Measurements from ENCODE around the gene FADS3.

The FADS3 gene

DNA sequence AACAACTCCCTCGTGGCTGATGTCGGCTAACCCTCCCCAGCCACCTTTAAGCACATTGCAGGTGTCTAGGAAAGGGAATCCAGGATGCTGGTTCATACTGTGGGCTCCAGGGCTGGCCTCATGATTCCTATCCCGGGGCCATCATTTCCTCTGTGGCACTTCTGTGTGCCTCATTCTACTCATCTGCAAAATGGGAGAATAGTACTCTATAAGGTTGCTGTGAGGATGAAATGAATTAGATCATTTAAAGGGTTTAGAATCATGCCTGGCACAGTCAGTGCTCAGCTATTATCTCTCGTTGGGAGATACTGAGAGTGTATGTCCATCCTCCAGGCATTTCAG lies 4.3 kb upstream of the FADS3 start:
- no peak overlapping the region for H3K27ac ChIP-seq
- no peak for TF ChIP-seq ZFX (IDR thresholded peaks at IDR 0.05)
- TF ChIP-seq, protein P1, sequence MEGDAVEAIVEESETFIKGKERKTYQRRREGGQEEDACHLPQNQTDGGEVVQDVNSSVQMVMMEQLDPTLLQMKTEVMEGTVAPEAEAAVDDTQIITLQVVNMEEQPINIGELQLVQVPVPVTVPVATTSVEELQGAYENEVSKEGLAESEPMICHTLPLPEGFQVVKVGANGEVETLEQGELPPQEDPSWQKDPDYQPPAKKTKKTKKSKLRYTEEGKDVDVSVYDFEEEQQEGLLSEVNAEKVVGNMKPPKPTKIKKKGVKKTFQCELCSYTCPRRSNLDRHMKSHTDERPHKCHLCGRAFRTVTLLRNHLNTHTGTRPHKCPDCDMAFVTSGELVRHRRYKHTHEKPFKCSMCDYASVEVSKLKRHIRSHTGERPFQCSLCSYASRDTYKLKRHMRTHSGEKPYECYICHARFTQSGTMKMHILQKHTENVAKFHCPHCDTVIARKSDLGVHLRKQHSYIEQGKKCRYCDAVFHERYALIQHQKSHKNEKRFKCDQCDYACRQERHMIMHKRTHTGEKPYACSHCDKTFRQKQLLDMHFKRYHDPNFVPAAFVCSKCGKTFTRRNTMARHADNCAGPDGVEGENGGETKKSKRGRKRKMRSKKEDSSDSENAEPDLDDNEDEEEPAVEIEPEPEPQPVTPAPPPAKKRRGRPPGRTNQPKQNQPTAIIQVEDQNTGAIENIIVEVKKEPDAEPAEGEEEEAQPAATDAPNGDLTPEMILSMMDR (conservative IDR thresholded peaks at IDR 0.05), result no peak

DNA sequence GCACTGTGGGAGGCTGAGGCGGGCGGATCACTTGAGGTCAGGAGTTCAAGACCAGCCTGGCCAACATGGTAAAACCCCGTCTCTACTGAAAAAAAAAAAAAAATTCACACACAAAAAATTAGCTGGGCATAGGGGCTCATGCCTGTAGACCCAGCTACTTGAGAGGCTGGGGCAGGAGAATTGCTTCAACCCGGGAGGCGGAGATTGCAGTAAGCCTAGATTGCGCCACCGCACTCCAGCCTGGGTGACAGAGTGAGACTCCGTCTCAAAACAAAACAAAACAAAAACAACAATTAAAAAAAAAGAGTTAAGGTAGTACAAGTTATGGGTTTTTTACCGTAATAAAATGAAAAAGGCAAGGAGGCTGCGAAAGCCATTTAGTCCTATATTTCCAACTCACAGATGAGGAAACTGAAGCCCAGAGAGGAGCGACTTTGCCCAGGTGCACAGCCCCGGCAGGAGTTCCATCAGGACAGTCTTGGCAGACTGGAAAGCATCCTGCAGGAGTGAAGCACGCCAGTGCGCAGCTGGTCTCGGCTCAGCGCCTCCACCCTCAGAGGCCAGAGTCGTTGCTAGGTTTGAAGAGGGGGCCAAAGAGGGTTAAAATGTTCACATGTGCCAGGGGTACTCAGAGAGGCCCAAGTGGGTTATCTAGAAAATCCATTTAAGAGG lies 3.8 kb upstream of the FADS3 start:
- TF ChIP-seq, protein P1 (conservative IDR thresholded peaks at IDR 0.05), result no peak
- no peak for TF ChIP-seq ZFX (IDR thresholded peaks at IDR 0.05)

DNA sequence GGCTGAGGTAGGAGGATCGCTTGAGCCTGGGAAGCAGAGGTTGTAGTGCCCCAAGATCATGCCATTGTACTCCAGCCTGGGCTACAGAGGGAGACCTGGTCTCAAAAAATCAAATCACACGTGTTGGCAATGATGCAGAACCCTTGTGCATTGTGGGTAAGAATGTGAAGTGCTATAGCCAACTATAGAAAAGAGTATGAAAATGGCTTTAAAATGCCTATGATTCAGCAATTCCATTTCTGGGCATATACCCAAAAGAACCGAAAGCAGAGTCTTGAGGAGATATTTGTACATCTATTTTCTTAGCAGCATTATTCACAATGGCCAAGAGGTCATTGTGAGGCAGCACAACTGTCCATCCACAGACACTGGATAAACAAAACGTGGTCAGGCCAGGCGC lies 2.6 kb upstream of the FADS3 start:
- H3K27ac ChIP-seq, result no peak overlapping the region
- no peak for TF ChIP-seq ZFX (IDR thresholded peaks at IDR 0.05)
- TF ChIP-seq, protein P1 (conservative IDR thresholded peaks at IDR 0.05), result no peak

More for the DNA sequence above, 3.8 kb upstream of the FADS3 start:
- no peak overlapping the region for H3K27ac ChIP-seq

DNA sequence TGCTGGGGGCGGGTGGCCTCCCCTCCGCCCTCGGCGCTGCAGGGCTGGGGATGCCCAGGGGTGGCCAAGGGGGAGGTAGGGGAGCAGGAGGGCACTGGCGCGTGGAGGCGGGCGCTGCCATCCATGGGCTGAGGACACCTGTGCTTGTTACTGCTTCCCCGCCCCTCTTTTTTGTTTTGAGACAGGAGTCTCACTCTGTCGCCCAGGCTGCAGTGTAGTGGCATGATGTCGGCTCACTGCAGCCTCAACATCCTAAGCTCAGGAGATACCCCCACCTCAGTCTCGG lies 683 bp upstream of the FADS3 start:
- TF ChIP-seq, protein P1 (conservative IDR thresholded peaks at IDR 0.05), result no peak
- TF ChIP-seq ZFX (IDR thresholded peaks at IDR 0.05), result no peak
- H3K27ac ChIP-seq, result peak overlapping the region; percentile 76

DNA sequence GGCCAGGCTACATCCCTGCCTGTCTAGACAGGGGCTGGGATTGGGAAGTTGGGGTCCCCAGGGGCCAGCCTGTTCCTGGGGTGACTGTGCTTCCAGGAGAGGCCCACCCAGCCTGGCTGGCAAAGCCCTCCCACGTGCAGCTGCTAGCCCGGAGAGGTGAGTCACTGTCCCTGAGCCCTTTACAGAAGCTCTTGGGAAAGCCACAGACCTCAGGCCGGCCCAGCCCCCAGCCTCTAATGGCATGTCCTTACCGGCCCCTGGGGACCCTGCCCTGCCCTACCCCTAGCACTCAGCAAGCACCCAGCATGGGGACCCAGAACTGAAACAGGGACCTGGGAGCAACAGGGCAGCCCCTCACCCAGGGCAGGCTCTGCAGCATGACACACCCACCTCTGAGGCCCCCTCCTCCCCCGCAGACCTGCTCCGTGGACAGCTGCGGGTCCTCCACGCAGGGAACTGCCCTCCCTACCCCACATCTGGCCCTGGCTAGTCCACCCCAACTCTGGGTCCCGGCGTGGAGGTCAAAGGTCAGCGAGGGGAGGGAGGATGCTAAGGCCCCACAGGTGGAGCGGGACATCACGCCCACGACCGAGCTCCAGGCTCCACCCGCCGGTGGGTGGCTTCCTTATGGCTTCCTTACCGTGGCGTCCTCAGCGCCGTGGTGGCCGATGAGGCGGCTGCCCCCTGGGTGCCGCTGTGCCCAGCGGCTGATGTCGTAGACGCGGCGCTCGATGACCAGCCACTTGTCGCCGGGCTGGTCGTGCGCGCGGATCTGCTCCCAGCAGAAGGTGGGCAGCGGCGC lies 615 bp downstream of the FADS3 start:
- peak overlapping the region; percentile 76 for H3K27ac ChIP-seq
- TF ChIP-seq, protein P1 (conservative IDR thresholded peaks at IDR 0.05), result no peak; the same call in 1 of the 2 replicates
- TF ChIP-seq ZFX (IDR thresholded peaks at IDR 0.05), result no peak

DNA sequence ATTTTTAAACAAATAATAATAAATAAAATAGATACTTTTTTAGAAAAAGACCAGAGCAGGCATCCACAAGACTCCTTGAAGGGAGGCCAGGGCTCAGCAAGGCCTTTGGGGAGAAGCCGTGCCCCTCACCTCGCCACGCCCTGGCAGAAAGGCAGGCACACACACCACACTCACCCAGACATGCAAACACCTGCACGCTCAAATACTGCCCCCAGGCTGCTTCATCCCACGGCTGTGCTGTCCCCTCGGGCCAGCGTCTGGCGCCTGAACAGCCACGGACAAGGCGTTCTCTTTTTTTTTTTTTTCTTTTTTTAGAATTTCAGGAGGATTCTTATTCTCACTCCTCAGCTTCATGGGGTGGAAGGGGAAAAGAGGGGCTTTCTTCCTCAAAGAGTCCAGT lies 1.5 kb downstream of the FADS3 start:
- H3K27ac ChIP-seq, result no peak overlapping the region; the same call in 1 of the 2 replicates
- TF ChIP-seq ZFX (IDR thresholded peaks at IDR 0.05), result no peak
- TF ChIP-seq, protein P1 (conservative IDR thresholded peaks at IDR 0.05), result no peak

DNA sequence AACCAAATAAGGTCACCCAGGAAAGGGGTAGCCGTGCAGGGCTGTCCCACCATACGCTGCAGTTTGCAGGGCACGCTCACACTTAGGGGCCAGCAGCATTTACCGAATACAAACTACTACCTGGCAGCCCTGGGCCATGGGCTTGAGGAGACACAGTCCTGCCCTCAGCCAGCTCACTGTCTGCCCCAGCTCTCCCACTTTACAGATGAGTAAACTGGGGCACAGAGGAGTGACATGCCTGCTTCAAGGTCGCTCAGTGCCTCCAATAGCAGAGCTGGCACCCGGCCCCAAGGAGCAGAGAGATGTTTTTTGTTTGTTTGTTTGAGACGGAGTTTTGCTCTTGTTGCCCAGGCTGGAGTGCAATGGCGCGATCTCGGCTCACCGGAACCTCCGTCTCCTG lies 2.8 kb downstream of the FADS3 start:
- no peak overlapping the region for H3K27ac ChIP-seq
- TF ChIP-seq, protein P1 (conservative IDR thresholded peaks at IDR 0.05), result no peak
- no peak for TF ChIP-seq ZFX (IDR thresholded peaks at IDR 0.05)

All from C4-2B (cell line).